ENCODE measurements around the gene THAP10. TPM values are rescaled to one million over a fixed set of nuclear protein-coding genes. Genes with fewer than 3 reads are reported as not detected.

Gene THAP10
- polyA plus RNA-seq, 1 donor from 2014 or later: 6.6 TPM

DNA sequence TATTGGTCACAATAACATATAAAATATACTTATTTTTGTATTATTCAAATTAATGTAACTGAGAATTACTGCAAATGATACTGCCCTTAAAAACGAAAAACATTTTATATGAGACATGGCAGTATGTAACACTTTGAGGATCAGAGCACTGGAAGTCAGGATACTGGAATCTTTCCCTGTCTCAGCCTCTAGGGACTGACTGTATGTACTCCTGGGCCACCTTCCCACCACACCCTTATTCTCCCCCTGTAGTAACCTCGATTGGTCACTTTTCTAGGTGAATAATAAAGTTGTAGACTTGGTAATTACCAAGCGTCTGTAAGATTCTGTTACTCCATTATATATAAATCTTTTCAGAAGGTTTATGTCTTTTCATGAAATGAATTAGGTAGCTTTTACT, 43.4 kb upstream of the THAP10 start:
- Histone ChIP-seq H3K27ac (ENCODE audit: low read length) (no peak overlapping the region), H3K4me3 (ENCODE audit: low read length) (no peak overlapping the region), H3K9ac (ENCODE audit: low read length) (no peak overlapping the region), H3K27me3 (ENCODE audit: insufficient read depth, low read depth, low read length) (no peaks in the 10 kb centered on the region), H4K20me1 (ENCODE audit: insufficient read depth) (no peaks in the 10 kb centered on the region), H3K36me3 (ENCODE audit: insufficient read depth, low read length) (no peaks in the 10 kb centered on the region), H3F3A (ENCODE audit: insufficient read depth, low read length, poor library complexity, severe bottlenecking) (no peaks in the 10 kb centered on the region), H3K79me2 (replicated peaks; ENCODE audit: insufficient read depth, low read length) (no peaks in the 10 kb centered on the region), H2AFZ (ENCODE audit: low read depth, low read length) (no peak overlapping the region), H3K9me3 (ENCODE audit: low read length) (no peaks in the 10 kb centered on the region), H3K4me2 (ENCODE audit: low read length) (no peak overlapping the region), H3K9me2 (ENCODE audit: insufficient read depth, low read length) (no peaks in the 10 kb centered on the region)
- no peak for TF ChIP-seq RAD21 (conservative IDR thresholded peaks at IDR 0.05)
- no peak for TF ChIP-seq SMC3 (conservative IDR thresholded peaks at IDR 0.05; ENCODE audit: poor library complexity)
- TF ChIP-seq, protein P1, sequence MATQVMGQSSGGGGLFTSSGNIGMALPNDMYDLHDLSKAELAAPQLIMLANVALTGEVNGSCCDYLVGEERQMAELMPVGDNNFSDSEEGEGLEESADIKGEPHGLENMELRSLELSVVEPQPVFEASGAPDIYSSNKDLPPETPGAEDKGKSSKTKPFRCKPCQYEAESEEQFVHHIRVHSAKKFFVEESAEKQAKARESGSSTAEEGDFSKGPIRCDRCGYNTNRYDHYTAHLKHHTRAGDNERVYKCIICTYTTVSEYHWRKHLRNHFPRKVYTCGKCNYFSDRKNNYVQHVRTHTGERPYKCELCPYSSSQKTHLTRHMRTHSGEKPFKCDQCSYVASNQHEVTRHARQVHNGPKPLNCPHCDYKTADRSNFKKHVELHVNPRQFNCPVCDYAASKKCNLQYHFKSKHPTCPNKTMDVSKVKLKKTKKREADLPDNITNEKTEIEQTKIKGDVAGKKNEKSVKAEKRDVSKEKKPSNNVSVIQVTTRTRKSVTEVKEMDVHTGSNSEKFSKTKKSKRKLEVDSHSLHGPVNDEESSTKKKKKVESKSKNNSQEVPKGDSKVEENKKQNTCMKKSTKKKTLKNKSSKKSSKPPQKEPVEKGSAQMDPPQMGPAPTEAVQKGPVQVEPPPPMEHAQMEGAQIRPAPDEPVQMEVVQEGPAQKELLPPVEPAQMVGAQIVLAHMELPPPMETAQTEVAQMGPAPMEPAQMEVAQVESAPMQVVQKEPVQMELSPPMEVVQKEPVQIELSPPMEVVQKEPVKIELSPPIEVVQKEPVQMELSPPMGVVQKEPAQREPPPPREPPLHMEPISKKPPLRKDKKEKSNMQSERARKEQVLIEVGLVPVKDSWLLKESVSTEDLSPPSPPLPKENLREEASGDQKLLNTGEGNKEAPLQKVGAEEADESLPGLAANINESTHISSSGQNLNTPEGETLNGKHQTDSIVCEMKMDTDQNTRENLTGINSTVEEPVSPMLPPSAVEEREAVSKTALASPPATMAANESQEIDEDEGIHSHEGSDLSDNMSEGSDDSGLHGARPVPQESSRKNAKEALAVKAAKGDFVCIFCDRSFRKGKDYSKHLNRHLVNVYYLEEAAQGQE (IDR thresholded peaks at IDR 0.05; ENCODE audit: borderline replicate concordance): no peak
- no peak for TF ChIP-seq POLR2AphosphoS5 (IDR thresholded peaks at IDR 0.05)
- TF ChIP-seq EP300 (conservative IDR thresholded peaks at IDR 0.05; ENCODE audit: poor library complexity, severe bottlenecking): no peak
- TF ChIP-seq CTCF (IDR thresholded peaks at IDR 0.05; ENCODE audit: poor library complexity, severe bottlenecking): no peak
- TF ChIP-seq EZH2 (IDR thresholded peaks at IDR 0.05; ENCODE audit: borderline replicate concordance, insufficient read depth, low read length, poor library complexity, severe bottlenecking): no peak
- no peak for TF ChIP-seq MXI1 (conservative IDR thresholded peaks at IDR 0.05; ENCODE audit: poor library complexity, severe bottlenecking)
- TF ChIP-seq TAF1 (IDR thresholded peaks at IDR 0.05; ENCODE audit: low read depth): no peak

- no peaks in the 10 kb centered on the region for H3K9me2 ChIP-seq (ENCODE audit: insufficient read depth, low read length)
- no peak overlapping the region for H2AFZ ChIP-seq (ENCODE audit: low read depth, low read length)
- no peaks in the 10 kb centered on the region for H3K9me3 ChIP-seq (ENCODE audit: low read length)
- H3K4me2 ChIP-seq (ENCODE audit: low read length): no peak overlapping the region
- no peak overlapping the region for H3K27ac ChIP-seq (ENCODE audit: low read length)
- no peaks in the 10 kb centered on the region for H3K36me3 ChIP-seq (ENCODE audit: insufficient read depth, low read length)
- no peaks in the 10 kb centered on the region for H3F3A ChIP-seq (ENCODE audit: insufficient read depth, low read length, poor library complexity, severe bottlenecking)
- H3K9ac ChIP-seq (ENCODE audit: low read length): no peak overlapping the region
- no peak for TF ChIP-seq TAF1 (IDR thresholded peaks at IDR 0.05; ENCODE audit: low read depth)
- no peak for TF ChIP-seq POLR2AphosphoS5 (IDR thresholded peaks at IDR 0.05)
- no peak for TF ChIP-seq EP300 (conservative IDR thresholded peaks at IDR 0.05; ENCODE audit: poor library complexity, severe bottlenecking)
- no peak for TF ChIP-seq CTCF (IDR thresholded peaks at IDR 0.05; ENCODE audit: poor library complexity, severe bottlenecking)
- TF ChIP-seq, protein P1 (IDR thresholded peaks at IDR 0.05; ENCODE audit: borderline replicate concordance): no peak
- TF ChIP-seq MXI1 (conservative IDR thresholded peaks at IDR 0.05; ENCODE audit: poor library complexity, severe bottlenecking): no peak
- TF ChIP-seq SMC3 (conservative IDR thresholded peaks at IDR 0.05; ENCODE audit: poor library complexity): no peak
- TF ChIP-seq RAD21 (conservative IDR thresholded peaks at IDR 0.05): no peak
- no peak for TF ChIP-seq EZH2 (IDR thresholded peaks at IDR 0.05; ENCODE audit: borderline replicate concordance, insufficient read depth, low read length, poor library complexity, severe bottlenecking)
- no peaks in the 10 kb centered on the region for H3K27me3 ChIP-seq (ENCODE audit: insufficient read depth, low read depth, low read length)
- no peaks in the 10 kb centered on the region for H4K20me1 ChIP-seq (ENCODE audit: insufficient read depth)
- H3K4me3 ChIP-seq (ENCODE audit: low read length): no peak overlapping the region
- no peaks in the 10 kb centered on the region for H3K79me2 ChIP-seq (replicated peaks; ENCODE audit: insufficient read depth, low read length)
Observed at GRCh38 chr15:70933411-70933810, 41.2 kb upstream of the THAP10 start.

All from neural cell (in vitro differentiated cells).